HepG2 (cell line): ENCODE measurements around the gene PYHIN1. TPM values are rescaled to one million over a fixed set of nuclear protein-coding genes. Genes with fewer than 3 reads are reported as not detected.

Experiments
- ATAC-seq: fragments of 200-7000 bp; cut with Tn5 transposase; 3 replicates; pipeline ENCODE4 v1.9.1; 2020; ENCODE audit warnings: mild to moderate bottlenecking, moderate library complexity
- BruUV-seq: library from RNA; stranded (reverse); fragments of 400-500 nt; replicated peaks from 2 replicates; lab custom pipeline; 2021; lab: Mats Ljungman, UMichigan
- CTCF ChIA-PET: fragments of 300-600 bp; formaldehyde crosslinking; extraction: SDS; loops from one replicate; lab custom pipeline; 2021; ENCODE audit warnings: low total read pairs, inconsistent platforms, low intra/inter-chr PET ratio; lab: Yijun Ruan, JAX
- POLR2A ChIA-PET: fragments of 350-600 bp; sonication (Branson Sonifier 250); formaldehyde crosslinking; loops from one replicate; lab custom pipeline; 2020; ENCODE audit warnings: antibody characterized with exemption, inconsistent platforms; lab: Yijun Ruan, JAX
- DNase-seq: peaks from one replicate; pipeline ENCODE4 v3.0.0-alpha.2; 2015; ENCODE audit warnings: low spot score
- FAIRE-seq: peaks from 3 replicates; lab custom pipeline; 2011; peaks lifted over from hg19 to GRCh38; lab: Jason Lieb, UNC
- H2AFZ ChIP-seq: one replicate; pipeline ENCODE4 v1.6.1; 2011; ENCODE audit warnings: low read length, inconsistent platforms
- H3K27ac ChIP-seq: fragments of 300-600 bp; 3 replicates; pipeline ENCODE4 v1.8.0; 2011; ENCODE audit warnings: mixed run types, mild to moderate bottlenecking, mixed read lengths, low read length, inconsistent platforms; ENCODE audit not compliant: insufficient read depth; ENCODE audit errors: extremely low read length
- H3K27me3 ChIP-seq, 2 experiments: fragments of 200-600 bp in 1 of 2; 2 replicates in 1 of 2; 3 replicates in 1 of 2; pipeline versions ENCODE4 v1.6.0 to v1.8.0; 2011; ENCODE audit warnings: low read length in 2 of 2, mild to moderate bottlenecking in 2 of 2, moderate library complexity in 2 of 2, inconsistent platforms in 1 of 2; ENCODE audit not compliant: insufficient read depth in 2 of 2, control insufficient read depth in 1 of 2
- H3K36me3 ChIP-seq, 2 experiments: fragments of 200-600 bp in 1 of 2; replicated peaks in 1 of 2; 2 replicates in 1 of 2; 3 replicates in 1 of 2; pipeline versions ENCODE4 v1.5.1 to v1.8.0; 2011; ENCODE audit warnings: low read length in 2 of 2, inconsistent platforms in 1 of 2; ENCODE audit not compliant: insufficient read depth in 2 of 2, control insufficient read depth in 1 of 2
- H3K4me1 ChIP-seq: 2 replicates; pipeline ENCODE4 v1.5.1; 2012; ENCODE audit warnings: low read length, inconsistent platforms; ENCODE audit not compliant: insufficient read depth
- H3K4me2 ChIP-seq: 2 replicates; pipeline ENCODE4 v1.6.0; 2011; ENCODE audit warnings: low read depth, low read length, inconsistent platforms
- H3K4me3 ChIP-seq, 3 experiments: fragments of 200-600 bp in 1 of 3; sonication (generic), shearing (Covaris generic) in 1 of 3; replicated peaks in 1 of 3; 2 replicates each; pipeline ENCODE4 v1.5.1; 2011 to 2016; ENCODE audit warnings: low read length in 3 of 3, inconsistent platforms in 2 of 3, low read depth in 2 of 3, mild to moderate bottlenecking in 2 of 3, control low read depth in 1 of 3, mixed read lengths in 1 of 3; ENCODE audit not compliant: insufficient read depth in 1 of 3
- H3K79me2 ChIP-seq: one replicate; pipeline ENCODE4 v1.6.1; 2011; ENCODE audit warnings: low read length, inconsistent platforms; ENCODE audit not compliant: insufficient read depth
- H3K9ac ChIP-seq: 2 replicates; pipeline ENCODE4 v1.6.0; 2011; ENCODE audit warnings: mild to moderate bottlenecking, low read depth, low read length, inconsistent platforms; ENCODE audit not compliant: insufficient read depth
- H3K9me3 ChIP-seq: 2 replicates; pipeline ENCODE4 v1.5.1; 2012; ENCODE audit warnings: mild to moderate bottlenecking, low read length
- H4K20me1 ChIP-seq: 2 replicates; pipeline ENCODE4 v1.6.0; 2011; ENCODE audit warnings: inconsistent platforms, mild to moderate bottlenecking, low read length, moderate library complexity; ENCODE audit not compliant: insufficient read depth
- ARNTL ChIP-seq: sonication (generic); formaldehyde crosslinking; IDR thresholded peaks from 2 replicates; pipeline ENCODE4 v1.4.0; 2020; ENCODE audit warnings: mild to moderate bottlenecking, missing genetic modification reagents
- CSRNP1 ChIP-seq: sonication (generic); formaldehyde crosslinking; IDR thresholded peaks from 2 replicates; pipeline ENCODE4 v1.8.1; 2023; ENCODE audit warnings: mild to moderate bottlenecking, missing genetic modification reagents
- EEA1 ChIP-seq: sonication (generic); formaldehyde crosslinking; IDR thresholded peaks from 2 replicates; pipeline ENCODE4 v1.5.1; 2020; ENCODE audit warnings: mild to moderate bottlenecking, missing genetic modification reagents, borderline replicate concordance
- FOXO4 ChIP-seq: sonication (generic); formaldehyde crosslinking; conservative IDR thresholded peaks from 2 replicates; pipeline ENCODE4 v1.8.1; 2023; ENCODE audit warnings: missing genetic modification reagents
- HOXA9 ChIP-seq: sonication (generic); formaldehyde crosslinking; IDR thresholded peaks from 2 replicates; pipeline ENCODE4 v1.8.1; 2022; ENCODE audit warnings: missing genetic modification reagents, mild to moderate bottlenecking, moderate library complexity, borderline replicate concordance
- KDM5A ChIP-seq: fragments of 200-600 bp; sonication (generic); IDR thresholded peaks from 2 replicates; pipeline ENCODE4 v1.7.0; 2018; ENCODE audit warnings: antibody characterized with exemption, mild to moderate bottlenecking, low read length, borderline replicate concordance
- MAF1 ChIP-seq: sonication (generic); formaldehyde crosslinking; IDR thresholded peaks from 2 replicates; pipeline ENCODE4 v1.5.0; 2020; ENCODE audit warnings: missing genetic modification reagents, borderline replicate concordance
- MED8 ChIP-seq: sonication (generic); formaldehyde crosslinking; IDR thresholded peaks from 2 replicates; pipeline ENCODE4 v1.8.1; 2023; ENCODE audit warnings: mild to moderate bottlenecking, missing genetic modification reagents; ENCODE audit not compliant: insufficient replicate concordance
- NR3C1 ChIP-seq: sonication (generic); formaldehyde crosslinking; IDR thresholded peaks from 2 replicates; pipeline ENCODE4 v1.4.0; 2020; ENCODE audit warnings: missing genetic modification reagents
- PBX3 ChIP-seq: sonication (generic); formaldehyde crosslinking; IDR thresholded peaks from 2 replicates; pipeline ENCODE4 v1.8.1; 2023; ENCODE audit warnings: missing genetic modification reagents, inconsistent platforms, borderline replicate concordance
- RAD51 ChIP-seq: fragments of 450-650 bp; IDR thresholded peaks from 2 replicates; pipeline ENCODE4 v1.6.1; 2016; ENCODE audit warnings: borderline replicate concordance
- ZFP90 ChIP-seq: sonication (generic); formaldehyde crosslinking; IDR thresholded peaks from 2 replicates; pipeline ENCODE4 v1.8.0; 2022; ENCODE audit warnings: missing genetic modification reagents, mild to moderate bottlenecking, inconsistent platforms, borderline replicate concordance
- ZNF180 ChIP-seq: sonication (generic); formaldehyde crosslinking; IDR thresholded peaks from 2 replicates; pipeline ENCODE4 v1.4.0; 2020; ENCODE audit warnings: low read depth, missing genetic modification reagents, borderline replicate concordance
- ZNF275 ChIP-seq: sonication (generic); formaldehyde crosslinking; IDR thresholded peaks from 2 replicates; pipeline ENCODE4 v1.8.0; 2022; ENCODE audit warnings: missing genetic modification reagents, mild to moderate bottlenecking, inconsistent platforms, borderline replicate concordance
- ZNF737 ChIP-seq: sonication (generic); formaldehyde crosslinking; IDR thresholded peaks from 2 replicates; pipeline ENCODE4 v1.5.0; 2020; ENCODE audit warnings: missing genetic modification reagents, mild to moderate bottlenecking, borderline replicate concordance
- ZNF773 ChIP-seq: sonication (generic); formaldehyde crosslinking; IDR thresholded peaks from 2 replicates; pipeline ENCODE4 v1.4.0; 2020; ENCODE audit warnings: missing genetic modification reagents, borderline replicate concordance
- ZNF816 ChIP-seq: sonication (generic); formaldehyde crosslinking; IDR thresholded peaks from 2 replicates; pipeline ENCODE4 v1.8.0; 2022; ENCODE audit warnings: missing genetic modification reagents, mild to moderate bottlenecking, borderline replicate concordance
- ZSCAN22 ChIP-seq: sonication (generic); formaldehyde crosslinking; IDR thresholded peaks from 2 replicates; pipeline ENCODE4 v1.4.0; 2020; ENCODE audit warnings: mild to moderate bottlenecking, missing genetic modification reagents
- WGBS: methylation state at CpG from one replicate; pipeline ENCODE4 v1.1.6; 2017; ENCODE audit warnings: low lambda C conversion rate; 5-methylcytosine and 5-hydroxymethylcytosine counted together
- in situ Hi-C: cut with HindIII; loops from 2 replicates; pipeline ENCODE4 v1.10.0; 2017; ENCODE audit warnings: low pct_unique_long_range_greater_than_20kb; ENCODE audit not compliant: extremely low pct_ligation_motif_present
- intact Hi-C: fragments of 100-400 bp; cut with micrococcal nuclease; formaldehyde crosslinking; loops from one replicate; pipeline ENCODE4 v1.10.0; 2022; ENCODE audit not compliant: unreplicated experiment
- polyA plus RNA-seq, 8 experiments: library from polyadenylated mRNA; depleted of rRNA in 3 of 8; stranded (reverse) in 7 of 8; unstranded in 1 of 8; fragments of >200 nt; fragmentation: Illumina TruSeq in 4 of 8; extraction: Trizol in 4 of 8; gene quantifications; 2 replicates each; pipeline versions ENCODE4 v1.2.1 to v1.2.3, GENCODE V29; 2011 to 2016; ENCODE audit warnings: low read depth in 4 of 8, missing spikeins in 1 of 8, mixed read lengths in 1 of 8; ENCODE audit not compliant: insufficient read depth in 1 of 8
- total RNA-seq, 5 experiments: library from RNA; depleted of rRNA; stranded (reverse); fragments of >200 nt; fragmentation: Illumina TruSeq; extraction: Trizol; gene quantifications; 2 replicates each; pipeline ENCODE4 v1.2.3, GENCODE V29; 2016; ENCODE audit warnings: low read depth in 1 of 5

Gene PYHIN1
- total and polyA plus RNA-seq, 2 of the 13 experiments (the other 11 are each of a cell fraction or from before 2014, with no cell fraction given) = not detected

- WGBS = 0% methylated on average over 1 of the region's 1 CpG
- H2AFZ ChIP-seq = no peak overlapping the region
- H3K9ac ChIP-seq = no peak overlapping the region
- POLR2A ChIA-PET = no interaction called here
- TF ChIP-seq RAD51 (no peak), PBX3 (no peak), ZFP90 (CRISPR knock-in tag) (no peak), ZNF816 (CRISPR knock-in tag) (no peak), MED8 (no peak), ZNF773 (CRISPR knock-in tag) (no peak), ZNF180 (CRISPR knock-in tag) (no peak), KDM5A (no peak), ZSCAN22 (no peak), EEA1 (CRISPR knock-in tag) (no peak), CSRNP1 (CRISPR knock-in tag) (no peak), ZNF737 (CRISPR knock-in tag) (no peak), NR3C1 (no peak), FOXO4 (CRISPR knock-in tag) (no peak), HOXA9 (CRISPR knock-in tag) (no peak), ZNF275 (CRISPR knock-in tag) (no peak), ARNTL (CRISPR knock-in tag) (no peak), MAF1 (no peak)
- in situ Hi-C loops (no loop called here), intact Hi-C loops (no loop called here)
- no peaks in the 10 kb centered on the region for H4K20me1 ChIP-seq
- H3K4me2 ChIP-seq = no peak overlapping the region
- H3K36me3 ChIP-seq = no peaks in the 10 kb centered on the region
- H3K9me3 ChIP-seq = peaks cover 77% of the 10 kb centered on the region
- no peaks in the 10 kb centered on the region for H3K27me3 ChIP-seq
- CTCF ChIA-PET = no interaction called here
- no peaks in the 10 kb centered on the region for H3K79me2 ChIP-seq
- DNase-seq (no peak), ATAC-seq (no peak), FAIRE-seq (no peak)
- no TSS peak for BruUV-seq
- no peak overlapping the region for H3K27ac ChIP-seq
- H3K4me1 ChIP-seq = no peaks in the 10 kb centered on the region
- no peak overlapping the region for H3K4me3 ChIP-seq
These were observed 11.7 kb downstream of the PYHIN1 start for GRCh38 chr1:158943059-158943458.
